ENCODE data around the gene ZNF77.

ZNF77 gene

GRCh38 chr19:2977001-2977745 lies 32.4 kb upstream of the ZNF77 start, which contains the start of gene TLE6 (continued):
- TF ChIP-seq ZSCAN18 (tag by site-specific recombination; IDR thresholded peaks at IDR 0.05) (no peak; the same call in 1 of the 2 replicates), ZNF792 (tag by site-specific recombination; IDR thresholded peaks at IDR 0.05) (no peak), ZNF366 (tag by site-specific recombination; conservative IDR thresholded peaks at IDR 0.05) (no peak; the same call in 1 of the 2 replicates), KLF9 (tag by site-specific recombination; IDR thresholded peaks at IDR 0.05; ENCODE audit: low read depth) (peak; percentile 54), KLF1 (tag by site-specific recombination; IDR thresholded peaks at IDR 0.05) (peak; percentile 100), ZNF274 (IDR thresholded peaks at IDR 0.05; ENCODE audit: low read length) (no peak), ZNF274 (tag by site-specific recombination; IDR thresholded peaks at IDR 0.05; ENCODE audit: borderline replicate concordance) (no peak), MEIS1 (CRISPR knock-in tag; IDR thresholded peaks at IDR 0.05; ENCODE audit: borderline replicate concordance) (no peak), ZBTB21 (tag by site-specific recombination; IDR thresholded peaks at IDR 0.05) (peak; percentile 11; the same call in 1 of the 2 replicates), ZNF670 (tag by site-specific recombination; IDR thresholded peaks at IDR 0.05; ENCODE audit: low read depth) (no peak), MZF1 (tag by site-specific recombination; IDR thresholded peaks at IDR 0.05; ENCODE audit: borderline replicate concordance) (no peak), KLF17 (tag by site-specific recombination; IDR thresholded peaks at IDR 0.05) (0 out of 2 replicates have a peak, but pooled peaks have one; percentile 39), ZBTB48 (tag by site-specific recombination; IDR thresholded peaks at IDR 0.05) (no peak), OSR2 (tag by site-specific recombination; IDR thresholded peaks at IDR 0.05) (peak; percentile 88), TRIM28 (IDR thresholded peaks at IDR 0.05; ENCODE audit: borderline replicate concordance, low read length) (no peak), SP7 (tag by site-specific recombination; IDR thresholded peaks at IDR 0.05) (0 out of 2 replicates have a peak, but pooled peaks have one; percentile 48), ZBTB26 (tag by site-specific recombination; optimal IDR thresholded peaks at IDR 0.05) (peak; percentile 15), ZBTB20 (tag by site-specific recombination; IDR thresholded peaks at IDR 0.05) (peak; percentile 84), ZNF610 (tag by site-specific recombination; IDR thresholded peaks at IDR 0.05; ENCODE audit: borderline replicate concordance) (no peak), ZNF155 (tag by site-specific recombination; IDR thresholded peaks at IDR 0.05) (no peak), SP3 (tag by site-specific recombination; IDR thresholded peaks at IDR 0.05) (peak; percentile 99), TCF7L2 (IDR thresholded peaks at IDR 0.05; ENCODE audit: borderline replicate concordance, low read depth, low read length) (peak; percentile 61; the same call in 1 of the 2 replicates), ZNF341 (tag by site-specific recombination; IDR thresholded peaks at IDR 0.05; ENCODE audit: low read depth) (no peak; the same call in 1 of the 2 replicates), ZNF639 (tag by site-specific recombination; IDR thresholded peaks at IDR 0.05) (0 out of 2 replicates have a peak, but pooled peaks have one; percentile 19), KLF10 (tag by site-specific recombination; IDR thresholded peaks at IDR 0.05) (0 out of 2 replicates have a peak, but pooled peaks have one; percentile 73), PBX3 (CRISPR knock-in tag; IDR thresholded peaks at IDR 0.05) (peak; percentile 96), GLIS2 (tag by site-specific recombination; IDR thresholded peaks at IDR 0.05) (peak; percentile 97), ZNF16 (tag by site-specific recombination; IDR thresholded peaks at IDR 0.05; ENCODE audit: low read depth) (no peak), HOXC10 (CRISPR knock-in tag; IDR thresholded peaks at IDR 0.05) (no peak), ZNF398 (tag by site-specific recombination; IDR thresholded peaks at IDR 0.05) (peak; percentile 74), EGR2 (tag by site-specific recombination; IDR thresholded peaks at IDR 0.05; ENCODE audit: low read depth) (peak; percentile 75), ZNF791 (tag by site-specific recombination; IDR thresholded peaks at IDR 0.05) (no peak), ZNF776 (tag by site-specific recombination; IDR thresholded peaks at IDR 0.05; ENCODE audit: borderline replicate concordance) (no peak)

All from HEK293 (cell line).